Endothelial cell (in vitro differentiated cells): Measurements from ENCODE around the gene SMC3. TPM values are rescaled to one million over a fixed set of nuclear protein-coding genes. Genes with fewer than 3 reads are reported as not detected.

Experiments
- DNase-seq: peaks from one replicate; pipeline ENCODE4 v3.0.0; 2021; ENCODE audit warnings: low spot score
- H3K27ac Mint-ChIP-seq: one replicate; pipeline ENCODE4 v1.8.0; 2021; ENCODE audit warnings: mixed read lengths, inconsistent platforms; ENCODE audit not compliant: unreplicated experiment
- H3K27me3 Mint-ChIP-seq: one replicate; pipeline ENCODE4 v1.8.0; 2021; ENCODE audit warnings: mild to moderate bottlenecking, moderate library complexity, mixed read lengths, inconsistent platforms; ENCODE audit not compliant: unreplicated experiment
- H3K36me3 Mint-ChIP-seq: one replicate; pipeline ENCODE4 v1.8.0; 2021; ENCODE audit warnings: mild to moderate bottlenecking, low read depth, mixed read lengths, inconsistent platforms; ENCODE audit not compliant: unreplicated experiment
- H3K4me1 Mint-ChIP-seq: one replicate; pipeline ENCODE4 v1.8.0; 2021; ENCODE audit warnings: mild to moderate bottlenecking, mixed read lengths, inconsistent platforms; ENCODE audit not compliant: unreplicated experiment
- H3K4me3 Mint-ChIP-seq: one replicate; pipeline ENCODE4 v1.8.0; 2021; ENCODE audit warnings: mild to moderate bottlenecking, mixed read lengths, inconsistent platforms; ENCODE audit not compliant: unreplicated experiment
- H3K9me3 Mint-ChIP-seq: one replicate; pipeline ENCODE4 v1.8.0; 2021; ENCODE audit warnings: mixed read lengths, inconsistent platforms; ENCODE audit not compliant: unreplicated experiment
- total RNA-seq: library from RNA; stranded (reverse); fragmentation: NEBNext Ultra II Directional; extraction: Animal tissue kit (Norgen Biotek cat#: 25700); gene quantifications from one replicate; pipeline ENCODE4 v1.2.1, GENCODE V29; 2021; ENCODE audit not compliant: unreplicated experiment
- TF ChIP-seq, protein P1 (sequence below): fragments of 200-600 bp; sonication (generic); IDR thresholded peaks from one replicate; pipeline ENCODE4 v1.5.0; 2021; ENCODE audit warnings: antibody characterized with exemption; ENCODE audit not compliant: unreplicated experiment

The SMC3 gene
- total RNA-seq, 1 donor from 2014 or later, result 36.2 TPM

DNA sequence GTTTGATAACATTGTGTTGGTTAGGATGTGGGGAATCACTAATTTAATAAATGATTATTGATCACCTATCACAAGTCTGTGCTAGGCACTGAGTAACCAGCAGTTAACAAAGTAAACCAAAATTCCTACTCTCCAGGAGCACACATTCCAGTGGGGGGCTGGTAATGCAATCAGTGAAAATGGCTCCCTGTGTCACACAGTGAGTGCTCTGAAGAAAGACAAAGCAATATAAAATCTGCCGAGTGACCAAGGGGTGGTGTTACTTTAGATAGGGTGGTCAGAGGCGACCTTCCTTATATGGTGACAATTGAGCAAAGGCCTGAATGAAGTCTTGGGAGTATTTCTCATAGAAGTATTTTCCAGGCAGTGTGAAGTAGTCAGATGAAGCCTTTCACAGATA lies 13.6 kb upstream of the SMC3 start:
- TF ChIP-seq, protein P1, sequence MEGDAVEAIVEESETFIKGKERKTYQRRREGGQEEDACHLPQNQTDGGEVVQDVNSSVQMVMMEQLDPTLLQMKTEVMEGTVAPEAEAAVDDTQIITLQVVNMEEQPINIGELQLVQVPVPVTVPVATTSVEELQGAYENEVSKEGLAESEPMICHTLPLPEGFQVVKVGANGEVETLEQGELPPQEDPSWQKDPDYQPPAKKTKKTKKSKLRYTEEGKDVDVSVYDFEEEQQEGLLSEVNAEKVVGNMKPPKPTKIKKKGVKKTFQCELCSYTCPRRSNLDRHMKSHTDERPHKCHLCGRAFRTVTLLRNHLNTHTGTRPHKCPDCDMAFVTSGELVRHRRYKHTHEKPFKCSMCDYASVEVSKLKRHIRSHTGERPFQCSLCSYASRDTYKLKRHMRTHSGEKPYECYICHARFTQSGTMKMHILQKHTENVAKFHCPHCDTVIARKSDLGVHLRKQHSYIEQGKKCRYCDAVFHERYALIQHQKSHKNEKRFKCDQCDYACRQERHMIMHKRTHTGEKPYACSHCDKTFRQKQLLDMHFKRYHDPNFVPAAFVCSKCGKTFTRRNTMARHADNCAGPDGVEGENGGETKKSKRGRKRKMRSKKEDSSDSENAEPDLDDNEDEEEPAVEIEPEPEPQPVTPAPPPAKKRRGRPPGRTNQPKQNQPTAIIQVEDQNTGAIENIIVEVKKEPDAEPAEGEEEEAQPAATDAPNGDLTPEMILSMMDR, result no peak
- H3K4me1 Mint-ChIP-seq, result peaks cover 6% of the 10 kb centered on the region
- no peak overlapping the region for H3K4me3 Mint-ChIP-seq
- H3K9me3 Mint-ChIP-seq, result no peaks in the 10 kb centered on the region
- H3K27me3 Mint-ChIP-seq, result no peaks in the 10 kb centered on the region
- no peaks in the 10 kb centered on the region for H3K36me3 Mint-ChIP-seq
- no peak overlapping the region for H3K27ac Mint-ChIP-seq
- no peak for DNase-seq

DNA sequence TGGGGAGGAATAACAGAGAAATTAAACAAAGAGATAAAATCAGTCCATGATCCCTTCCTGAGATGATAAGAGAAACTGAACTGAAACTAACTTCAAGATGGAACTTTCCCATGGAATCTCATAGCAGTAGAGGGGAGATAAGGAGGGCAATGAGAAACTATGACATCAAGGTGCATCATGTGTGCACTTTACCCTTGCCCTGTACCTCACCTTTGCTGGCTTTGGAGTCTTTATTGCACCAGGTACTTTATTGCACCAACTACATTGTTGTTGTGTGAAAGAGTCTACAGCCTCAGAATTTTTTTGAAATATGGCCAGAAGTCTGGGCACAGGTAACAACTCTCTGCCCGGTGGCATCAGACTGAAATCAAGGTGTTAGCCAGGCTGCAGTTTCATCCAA lies 11.2 kb upstream of the SMC3 start:
- no peak overlapping the region for H3K4me3 Mint-ChIP-seq
- TF ChIP-seq, protein P1, result no peak
- H3K4me1 Mint-ChIP-seq, result peaks cover 8% of the 10 kb centered on the region
- no peak for DNase-seq
- H3K27me3 Mint-ChIP-seq, result no peaks in the 10 kb centered on the region
- no peak overlapping the region for H3K27ac Mint-ChIP-seq
- no peaks in the 10 kb centered on the region for H3K36me3 Mint-ChIP-seq
- H3K9me3 Mint-ChIP-seq, result no peaks in the 10 kb centered on the region

DNA sequence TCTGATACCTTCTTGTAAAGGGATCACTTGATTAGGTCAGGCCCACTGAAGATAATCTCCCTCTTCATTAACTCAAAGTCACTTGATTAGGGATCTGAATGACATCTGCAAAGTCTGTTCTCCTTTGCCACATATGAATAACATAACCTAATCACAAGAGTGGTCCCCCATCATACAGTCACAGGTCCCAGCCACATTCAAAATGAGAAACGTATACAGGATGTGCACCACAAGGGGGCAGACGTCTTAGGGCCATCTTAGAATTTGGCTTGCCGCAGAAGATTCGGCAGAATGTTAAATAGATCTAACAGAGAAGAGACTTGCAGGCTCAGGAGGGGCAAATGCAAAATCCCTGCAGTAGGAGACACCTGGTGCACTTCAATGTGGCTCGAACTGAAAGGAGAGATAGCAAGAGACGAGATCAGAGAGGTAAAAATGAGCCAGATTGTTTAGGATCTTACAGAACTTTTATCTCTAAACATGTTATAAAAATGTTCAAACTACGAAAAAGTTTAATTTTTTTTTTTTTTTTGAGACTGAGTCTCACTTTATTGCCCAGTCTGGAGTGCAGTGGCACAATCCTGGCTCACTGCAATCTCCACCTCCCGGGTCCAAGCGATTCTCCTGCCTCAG lies 10.4 kb upstream of the SMC3 start:
- peak; percentile 47 for DNase-seq
- TF ChIP-seq, protein P1, result peak; percentile 63
- Mint-ChIP-seq H3K4me3 (no peak overlapping the region), H3K27ac (no peak overlapping the region), H3K9me3 (no peaks in the 10 kb centered on the region), H3K36me3 (no peaks in the 10 kb centered on the region), H3K4me1 (peaks cover 8% of the 10 kb centered on the region), H3K27me3 (no peaks in the 10 kb centered on the region)

DNA sequence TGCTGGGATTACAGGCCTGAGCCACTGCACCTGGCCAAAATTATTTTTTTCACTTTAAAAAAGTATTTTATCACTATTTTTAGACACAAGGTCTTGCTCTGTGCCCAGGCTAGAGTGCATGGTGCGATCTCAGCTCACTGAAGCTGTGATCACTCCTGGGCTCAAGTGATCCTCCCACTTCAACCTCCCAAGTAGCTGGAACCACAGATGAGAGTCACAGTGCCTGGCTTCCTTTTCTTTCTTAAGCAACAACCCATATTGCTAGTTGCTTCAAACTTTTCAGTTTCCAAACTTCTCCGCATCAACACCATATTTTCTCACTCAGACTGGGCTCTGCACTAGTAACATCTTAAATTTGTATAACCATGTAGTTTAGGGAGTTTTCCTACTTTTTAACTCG lies 9.5 kb upstream of the SMC3 start:
- H3K4me1 Mint-ChIP-seq, result peaks cover 8% of the 10 kb centered on the region
- H3K9me3 Mint-ChIP-seq, result no peaks in the 10 kb centered on the region
- no peaks in the 10 kb centered on the region for H3K36me3 Mint-ChIP-seq
- no peak for DNase-seq
- H3K27me3 Mint-ChIP-seq, result no peaks in the 10 kb centered on the region
- no peak overlapping the region for H3K4me3 Mint-ChIP-seq
- TF ChIP-seq, protein P1, result no peak
- peak overlapping the region; percentile 1 for H3K27ac Mint-ChIP-seq

DNA sequence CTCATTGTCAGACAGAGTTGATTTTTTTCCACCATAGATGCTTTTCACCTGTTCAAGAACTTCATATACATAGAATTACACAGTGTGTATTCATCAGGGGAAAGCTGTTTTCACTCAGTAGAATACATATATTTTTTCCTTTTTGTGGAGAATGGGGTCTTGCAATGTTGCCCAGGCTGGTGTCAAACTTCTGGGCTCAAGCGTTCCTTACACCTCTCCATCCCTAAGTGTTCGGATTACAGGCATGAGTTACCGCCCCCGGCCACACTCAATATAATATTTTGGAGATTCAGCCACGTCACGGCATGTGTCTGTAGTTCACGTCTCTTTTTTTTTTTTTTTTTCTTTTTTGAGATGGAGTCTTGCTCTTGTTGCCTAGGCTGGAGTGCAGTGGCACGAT lies 7.5 kb upstream of the SMC3 start:
- H3K27me3 Mint-ChIP-seq, result no peaks in the 10 kb centered on the region
- no peak overlapping the region for H3K4me3 Mint-ChIP-seq
- no peak for DNase-seq
- peaks cover 8% of the 10 kb centered on the region for H3K4me1 Mint-ChIP-seq
- H3K9me3 Mint-ChIP-seq, result no peaks in the 10 kb centered on the region
- no peak overlapping the region for H3K27ac Mint-ChIP-seq
- H3K36me3 Mint-ChIP-seq, result no peaks in the 10 kb centered on the region
- TF ChIP-seq, protein P1, result no peak
